Measurements from ENCODE around the gene KREMEN2.
"Not testable (repeated sequence)": the region's sequence is repeated elsewhere in the genome, so short reads cannot be mapped to it uniquely, and the experiment has no call there.

KREMEN2 gene

GRCh38 chr16:2939968-2940367 is 24.1 kb upstream of the KREMEN2 start:
- H2AK5ac ChIP-seq (ENCODE audit: low read length, severe bottlenecking): no peak overlapping the region
- no peak for DNase-seq
- 89% methylated on average over 2 of the region's 2 CpGs for WGBS
- peaks cover 15% of the 10 kb centered on the region for H3K79me1 ChIP-seq (replicated peaks; ENCODE audit: low read length, poor library complexity, severe bottlenecking)
- H3K14ac ChIP-seq (ENCODE audit: low read length in 2 of 2): no peak overlapping the region
- peaks cover 80 to 87% of the 10 kb centered on the region in 2 experiments for H3K36me3 ChIP-seq (ENCODE audit: control insufficient read depth in 1 of 2, insufficient read depth in 2 of 2, low read depth in 1 of 2, low read length in 2 of 2)
- peaks cover 3% of the 10 kb centered on the region for H3K4me1 ChIP-seq (ENCODE audit: control insufficient read depth, insufficient read depth, low read depth, low read length)
- no peak overlapping the region for H3K27ac ChIP-seq (ENCODE audit: low read length, poor library complexity, severe bottlenecking)
- H4K91ac ChIP-seq (ENCODE audit: low read length): no peak overlapping the region
- no peak overlapping the region for H2BK5ac ChIP-seq (ENCODE audit: low read depth, low read length, poor library complexity, severe bottlenecking)
- H3K9ac ChIP-seq (ENCODE audit: low read length): no peak overlapping the region
- H2BK15ac ChIP-seq (ENCODE audit: low read depth, poor library complexity, severe bottlenecking): no peak overlapping the region
- H2AFZ ChIP-seq (ENCODE audit: low read depth, low read length): no peak overlapping the region
- no peak overlapping the region for H3K23ac ChIP-seq (ENCODE audit: low read length in 2 of 2)
- H3K4me2 ChIP-seq (ENCODE audit: low read length, poor library complexity, severe bottlenecking): no peak overlapping the region
- no peaks in the 10 kb centered on the region for H3K27me3 ChIP-seq (ENCODE audit: control insufficient read depth in 1 of 2, insufficient read depth in 1 of 2, low read length in 2 of 2)
- no peak overlapping the region for H3K4ac ChIP-seq (ENCODE audit: low read depth in 1 of 2, low read length in 2 of 2)
- no peak overlapping the region for H2BK12ac ChIP-seq (ENCODE audit: low read length in 2 of 2)
- H3K4me3 ChIP-seq (ENCODE audit: insufficient read depth in 1 of 2, low read depth in 1 of 2, low read length in 2 of 2): no peak overlapping the region
- H3K9me3 ChIP-seq (ENCODE audit: control insufficient read depth, low read length): no peaks in the 10 kb centered on the region
- no peak overlapping the region for H4K8ac ChIP-seq (ENCODE audit: low read length)
- H2BK120ac ChIP-seq (ENCODE audit: low read depth, low read length): no peak overlapping the region
- no peak overlapping the region for H3K18ac ChIP-seq (ENCODE audit: low read depth in 1 of 2, low read length in 2 of 2)

GRCh38 chr16:2942045-2942444 is 22.0 kb upstream of the KREMEN2 start:
- H3K79me1 ChIP-seq (replicated peaks; ENCODE audit: low read length, poor library complexity, severe bottlenecking): peaks cover 6% of the 10 kb centered on the region
- H4K8ac ChIP-seq (ENCODE audit: low read length): no peak overlapping the region
- H3K14ac ChIP-seq (ENCODE audit: low read length in 2 of 2): no peak overlapping the region
- no peak overlapping the region for H4K91ac ChIP-seq (ENCODE audit: low read length)
- peaks cover 60 to 80% of the 10 kb centered on the region in 2 experiments for H3K36me3 ChIP-seq (ENCODE audit: control insufficient read depth in 1 of 2, insufficient read depth in 2 of 2, low read depth in 1 of 2, low read length in 2 of 2)
- H2AK5ac ChIP-seq (ENCODE audit: low read length, severe bottlenecking): no peak overlapping the region
- no peak overlapping the region for H3K4me3 ChIP-seq (ENCODE audit: insufficient read depth in 1 of 2, low read depth in 1 of 2, low read length in 2 of 2)
- H3K18ac ChIP-seq (ENCODE audit: low read depth in 1 of 2, low read length in 2 of 2): no peak overlapping the region
- H2BK5ac ChIP-seq (ENCODE audit: low read depth, low read length, poor library complexity, severe bottlenecking): no peak overlapping the region
- H2AFZ ChIP-seq (ENCODE audit: low read depth, low read length): no peak overlapping the region
- no peak for DNase-seq
- no peak overlapping the region for H3K4ac ChIP-seq (ENCODE audit: low read depth in 1 of 2, low read length in 2 of 2)
- H3K9ac ChIP-seq (ENCODE audit: low read length): no peak overlapping the region
- H2BK12ac ChIP-seq (ENCODE audit: low read length in 2 of 2): no peak overlapping the region
- WGBS: 99% methylated on average over 4 of the region's 4 CpGs
- H3K27me3 ChIP-seq (ENCODE audit: control insufficient read depth in 1 of 2, insufficient read depth in 1 of 2, low read length in 2 of 2): no peaks in the 10 kb centered on the region
- H3K27ac ChIP-seq (ENCODE audit: low read length, poor library complexity, severe bottlenecking): no peak overlapping the region
- H3K4me1 ChIP-seq (ENCODE audit: control insufficient read depth, insufficient read depth, low read depth, low read length): peaks cover 3% of the 10 kb centered on the region
- H2BK120ac ChIP-seq (ENCODE audit: low read depth, low read length): no peak overlapping the region
- H3K4me2 ChIP-seq (ENCODE audit: low read length, poor library complexity, severe bottlenecking): no peak overlapping the region
- H2BK15ac ChIP-seq (ENCODE audit: low read depth, poor library complexity, severe bottlenecking): no peak overlapping the region
- no peaks in the 10 kb centered on the region for H3K9me3 ChIP-seq (ENCODE audit: control insufficient read depth, low read length)
- no peak overlapping the region for H3K23ac ChIP-seq (ENCODE audit: low read length in 2 of 2)

GRCh38 chr16:2943716-2944115 is 20.4 kb upstream of the KREMEN2 start:
- H3K4me3 ChIP-seq (ENCODE audit: insufficient read depth in 1 of 2, low read depth in 1 of 2, low read length in 2 of 2); H2AFZ ChIP-seq (ENCODE audit: low read depth, low read length); H3K27me3 ChIP-seq (ENCODE audit: control insufficient read depth in 1 of 2, insufficient read depth in 1 of 2, low read length in 2 of 2); H3K79me1 ChIP-seq (replicated peaks; ENCODE audit: low read length, poor library complexity, severe bottlenecking); H3K27ac ChIP-seq (ENCODE audit: low read length, poor library complexity, severe bottlenecking); H3K9me3 ChIP-seq (ENCODE audit: control insufficient read depth, low read length); H3K9ac ChIP-seq (ENCODE audit: low read length); H3K18ac ChIP-seq (ENCODE audit: low read depth in 1 of 2, low read length in 2 of 2); H2BK5ac ChIP-seq (ENCODE audit: low read depth, low read length, poor library complexity, severe bottlenecking); H3K14ac ChIP-seq (ENCODE audit: low read length in 2 of 2); H2BK15ac ChIP-seq (ENCODE audit: low read depth, poor library complexity, severe bottlenecking); H3K4me2 ChIP-seq (ENCODE audit: low read length, poor library complexity, severe bottlenecking); H3K23ac ChIP-seq (ENCODE audit: low read length in 2 of 2); H2BK12ac ChIP-seq (ENCODE audit: low read length in 2 of 2); H3K4ac ChIP-seq (ENCODE audit: low read depth in 1 of 2, low read length in 2 of 2); H4K8ac ChIP-seq (ENCODE audit: low read length); H4K91ac ChIP-seq (ENCODE audit: low read length); H3K4me1 ChIP-seq (ENCODE audit: control insufficient read depth, insufficient read depth, low read depth, low read length); DNase-seq; H2BK120ac ChIP-seq (ENCODE audit: low read depth, low read length); H2AK5ac ChIP-seq (ENCODE audit: low read length, severe bottlenecking): not testable (repeated sequence)
- 96% methylated on average over 10 of the region's 12 CpGs for WGBS
- peaks cover 48 to 73% of the 10 kb centered on the region in 2 experiments for H3K36me3 ChIP-seq (ENCODE audit: control insufficient read depth in 1 of 2, insufficient read depth in 2 of 2, low read depth in 1 of 2, low read length in 2 of 2)

- Histone ChIP-seq H2BK120ac (ENCODE audit: low read depth, low read length) (no peak overlapping the region), H3K27me3 (ENCODE audit: control insufficient read depth in 1 of 2, insufficient read depth in 1 of 2, low read length in 2 of 2) (no peaks in the 10 kb centered on the region), H3K4ac (ENCODE audit: low read depth in 1 of 2, low read length in 2 of 2) (no peak overlapping the region), H3K4me1 (ENCODE audit: control insufficient read depth, insufficient read depth, low read depth, low read length) (peaks cover 3% of the 10 kb centered on the region), H2AK5ac (ENCODE audit: low read length, severe bottlenecking) (no peak overlapping the region), H3K9me3 (ENCODE audit: control insufficient read depth, low read length) (no peaks in the 10 kb centered on the region), H3K14ac (ENCODE audit: low read length in 2 of 2) (no peak overlapping the region), H3K18ac (ENCODE audit: low read depth in 1 of 2, low read length in 2 of 2) (no peak overlapping the region), H2BK12ac (ENCODE audit: low read length in 2 of 2) (no peak overlapping the region), H4K8ac (ENCODE audit: low read length) (no peak overlapping the region), H3K36me3 (ENCODE audit: control insufficient read depth in 1 of 2, insufficient read depth in 2 of 2, low read depth in 1 of 2, low read length in 2 of 2) (peaks cover 48 to 57% of the 10 kb centered on the region in 2 experiments), H3K79me1 (replicated peaks; ENCODE audit: low read length, poor library complexity, severe bottlenecking) (peaks cover 3% of the 10 kb centered on the region), H4K91ac (ENCODE audit: low read length) (no peak overlapping the region), H2BK15ac (ENCODE audit: low read depth, poor library complexity, severe bottlenecking) (no peak overlapping the region), H3K4me2 (ENCODE audit: low read length, poor library complexity, severe bottlenecking) (no peak overlapping the region), H2BK5ac (ENCODE audit: low read depth, low read length, poor library complexity, severe bottlenecking) (no peak overlapping the region), H3K27ac (ENCODE audit: low read length, poor library complexity, severe bottlenecking) (no peak overlapping the region), H3K9ac (ENCODE audit: low read length) (no peak overlapping the region), H2AFZ (ENCODE audit: low read depth, low read length) (no peak overlapping the region), H3K4me3 (ENCODE audit: insufficient read depth in 1 of 2, low read depth in 1 of 2, low read length in 2 of 2) (no peak overlapping the region), H3K23ac (ENCODE audit: low read length in 2 of 2) (no peak overlapping the region)
- WGBS: over 99% methylated on average over 4 of the region's 4 CpGs
- DNase-seq: no peak
Observed at GRCh38 chr16:2946649-2947048, 17.4 kb upstream of the KREMEN2 start.

Measured in mesenchymal stem cell (in vitro differentiated cells and primary cell).